Measurements from ENCODE around the gene ANTXR1.

Gene ANTXR1

GRCh38 chr2:69034845-69035244 is 21.9 kb downstream of the ANTXR1 start:
- DNase-seq: no peak

GRCh38 chr2:69036926-69037325 is 23.9 kb downstream of the ANTXR1 start:
- DNase-seq: no peak

- DNase-seq: no peak
Observed at GRCh38 chr2:69041214-69041613, 28.2 kb downstream of the ANTXR1 start.

GRCh38 chr2:69043736-69044400 is 30.9 kb downstream of the ANTXR1 start:
- no peak for DNase-seq

- no peak for DNase-seq
Observed at GRCh38 chr2:69046221-69046662, 33.3 kb downstream of the ANTXR1 start.

- DNase-seq: no peak
Observed at GRCh38 chr2:69047625-69048145, 34.7 kb downstream of the ANTXR1 start.

GRCh38 chr2:69050802-69051201 is 37.8 kb downstream of the ANTXR1 start:
- DNase-seq: no peak

- no peak for DNase-seq
Observed at GRCh38 chr2:69053416-69053965, 40.5 kb downstream of the ANTXR1 start.

GRCh38 chr2:69054431-69054830 is 41.5 kb downstream of the ANTXR1 start:
- no peak for DNase-seq

- DNase-seq: no peak
Observed at GRCh38 chr2:69055688-69056470, 42.9 kb downstream of the ANTXR1 start.

GRCh38 chr2:69057660-69058059 is 44.7 kb downstream of the ANTXR1 start:
- DNase-seq: no peak

GRCh38 chr2:69059731-69060290 is 46.8 kb downstream of the ANTXR1 start:
- DNase-seq: no peak

GRCh38 chr2:69060938-69061501 is 48.0 kb downstream of the ANTXR1 start:
- no peak for DNase-seq

GRCh38 chr2:69061525-69061924 is 48.5 kb downstream of the ANTXR1 start:
- DNase-seq: no peak

- no peak for DNase-seq
Observed at GRCh38 chr2:69062307-69062962, 49.5 kb downstream of the ANTXR1 start.

- no peak for DNase-seq
Observed at GRCh38 chr2:69065735-69066336, 52.9 kb downstream of the ANTXR1 start.

GRCh38 chr2:69067026-69067630 is 54.1 kb downstream of the ANTXR1 start:
- no peak for DNase-seq

- no peak for DNase-seq
Observed at GRCh38 chr2:69067866-69068265, 54.9 kb downstream of the ANTXR1 start.

- no peak for DNase-seq
Observed at GRCh38 chr2:69070969-69071368, 58.0 kb downstream of the ANTXR1 start.

- DNase-seq: no peak
Observed at GRCh38 chr2:69073928-69074570, 61.1 kb downstream of the ANTXR1 start.

- no peak for DNase-seq
Observed at GRCh38 chr2:69074918-69075317, 61.9 kb downstream of the ANTXR1 start.

Measured in NCI-H187 treated with DMSO at 0.1 percent for 48 hours (cell line).